ENCODE measurements around the gene DNAJA4. TPM values are rescaled to one million over a fixed set of nuclear protein-coding genes. Genes with fewer than 3 reads are reported as not detected.

The DNAJA4 gene
- total RNA-seq, 2 experiments from 2014 or later: not detected

DNA sequence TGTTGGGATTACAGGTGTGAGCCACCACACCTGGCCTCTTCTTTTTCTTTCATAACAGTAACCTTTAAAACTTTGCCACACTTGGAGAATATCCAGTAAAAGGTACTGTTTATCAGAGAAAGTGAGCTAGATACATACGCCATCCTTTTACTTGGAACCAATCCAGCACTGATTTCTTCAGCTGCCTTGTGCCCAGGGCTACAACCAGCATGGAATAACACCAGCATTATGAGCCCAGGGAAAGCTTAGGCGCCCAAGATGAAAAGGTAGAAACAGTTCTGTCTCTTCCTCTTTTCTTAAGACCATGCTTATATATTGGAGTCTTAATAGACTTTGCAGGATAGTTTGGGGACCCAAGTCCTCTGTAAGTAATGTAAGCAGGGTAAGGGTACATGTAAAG is 26.7 kb downstream of the DNAJA4 start:
- TF ChIP-seq EZH2phosphoT487 (IDR thresholded peaks at IDR 0.05; ENCODE audit: borderline replicate concordance, low read depth, low read length): no peak
- TF ChIP-seq, protein P1, sequence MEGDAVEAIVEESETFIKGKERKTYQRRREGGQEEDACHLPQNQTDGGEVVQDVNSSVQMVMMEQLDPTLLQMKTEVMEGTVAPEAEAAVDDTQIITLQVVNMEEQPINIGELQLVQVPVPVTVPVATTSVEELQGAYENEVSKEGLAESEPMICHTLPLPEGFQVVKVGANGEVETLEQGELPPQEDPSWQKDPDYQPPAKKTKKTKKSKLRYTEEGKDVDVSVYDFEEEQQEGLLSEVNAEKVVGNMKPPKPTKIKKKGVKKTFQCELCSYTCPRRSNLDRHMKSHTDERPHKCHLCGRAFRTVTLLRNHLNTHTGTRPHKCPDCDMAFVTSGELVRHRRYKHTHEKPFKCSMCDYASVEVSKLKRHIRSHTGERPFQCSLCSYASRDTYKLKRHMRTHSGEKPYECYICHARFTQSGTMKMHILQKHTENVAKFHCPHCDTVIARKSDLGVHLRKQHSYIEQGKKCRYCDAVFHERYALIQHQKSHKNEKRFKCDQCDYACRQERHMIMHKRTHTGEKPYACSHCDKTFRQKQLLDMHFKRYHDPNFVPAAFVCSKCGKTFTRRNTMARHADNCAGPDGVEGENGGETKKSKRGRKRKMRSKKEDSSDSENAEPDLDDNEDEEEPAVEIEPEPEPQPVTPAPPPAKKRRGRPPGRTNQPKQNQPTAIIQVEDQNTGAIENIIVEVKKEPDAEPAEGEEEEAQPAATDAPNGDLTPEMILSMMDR (conservative IDR thresholded peaks at IDR 0.05; ENCODE audit: low read length): no peak
- no peaks in the 10 kb centered on the region for H3K9me2 ChIP-seq (ENCODE audit: insufficient read depth, low read length)
- H3K27ac ChIP-seq (ENCODE audit: low read depth, low read length, poor library complexity, severe bottlenecking): no peak overlapping the region
- peaks cover 66% of the 10 kb centered on the region for H3K36me3 ChIP-seq (ENCODE audit: insufficient read depth, low read length)
- H2AFZ ChIP-seq (ENCODE audit: low read length): no peak overlapping the region
- POLR2A ChIA-PET: interaction anchor here (0.5 kb wide), 1 partner anchor 448 kb away, joined by 3 read pairs; no protein-coding TSS in a partner anchor
- CTCF ChIA-PET (ENCODE audit: unreplicated experiment): no interaction called here
- no TSS peak for BruUV-seq (replicated peaks)
- H3K4me1 ChIP-seq (ENCODE audit: insufficient read depth, low read length, poor library complexity, severe bottlenecking): no peaks in the 10 kb centered on the region
- no peak overlapping the region for H3K4me2 ChIP-seq (ENCODE audit: low read length)
- no peak overlapping the region for H3K4me3 ChIP-seq (ENCODE audit: low read depth, low read length, poor library complexity, severe bottlenecking)
- H3K79me2 ChIP-seq (ENCODE audit: insufficient read depth, low read depth, low read length): no peaks in the 10 kb centered on the region
- H3K9me3 ChIP-seq (ENCODE audit: low read length): no peaks in the 10 kb centered on the region
- DNase-seq (ENCODE audit: low spot score): no peak
- H4K20me1 ChIP-seq (ENCODE audit: insufficient read depth, low read length): no peaks in the 10 kb centered on the region
- intact Hi-C loops (cut with micrococcal nuclease; ENCODE audit: unreplicated experiment): no loop called here

DNA sequence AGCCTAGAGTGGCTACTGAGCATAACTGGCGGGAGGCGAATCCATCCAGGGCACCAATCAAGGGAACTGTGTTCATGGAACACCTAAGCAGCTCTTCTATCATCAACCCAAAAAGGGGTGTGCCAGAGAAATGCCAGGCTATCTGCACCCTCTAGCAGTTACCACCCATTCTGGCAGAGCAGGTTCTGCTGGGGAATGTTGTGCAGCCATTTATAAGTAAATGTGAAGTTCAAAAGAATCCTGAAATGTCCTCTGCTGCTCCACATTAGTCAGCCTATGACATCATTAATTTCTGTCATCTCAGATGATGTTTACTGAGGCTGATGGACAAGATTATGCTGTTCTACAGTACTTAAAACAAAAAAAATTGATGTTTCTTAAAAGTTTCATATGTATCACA is 27.3 kb downstream of the DNAJA4 start:
- no peak for TF ChIP-seq EZH2phosphoT487 (IDR thresholded peaks at IDR 0.05; ENCODE audit: borderline replicate concordance, low read depth, low read length)
- TF ChIP-seq, protein P1 (conservative IDR thresholded peaks at IDR 0.05; ENCODE audit: low read length): no peak
- H3K9me2 ChIP-seq (ENCODE audit: insufficient read depth, low read length): no peaks in the 10 kb centered on the region
- H3K36me3 ChIP-seq (ENCODE audit: insufficient read depth, low read length): peaks cover 62% of the 10 kb centered on the region
- DNase-seq (ENCODE audit: low spot score): no peak
- ChIA-PET POLR2A (no interaction called here), CTCF (ENCODE audit: unreplicated experiment) (no interaction called here)
- H3K79me2 ChIP-seq (ENCODE audit: insufficient read depth, low read depth, low read length): no peaks in the 10 kb centered on the region
- H3K9me3 ChIP-seq (ENCODE audit: low read length): no peaks in the 10 kb centered on the region
- no peak overlapping the region for H3K4me2 ChIP-seq (ENCODE audit: low read length)
- BruUV-seq (replicated peaks): no TSS peak
- H3K4me1 ChIP-seq (ENCODE audit: insufficient read depth, low read length, poor library complexity, severe bottlenecking): no peaks in the 10 kb centered on the region
- H4K20me1 ChIP-seq (ENCODE audit: insufficient read depth, low read length): no peaks in the 10 kb centered on the region
- H3K27ac ChIP-seq (ENCODE audit: low read depth, low read length, poor library complexity, severe bottlenecking): no peak overlapping the region
- no peak overlapping the region for H2AFZ ChIP-seq (ENCODE audit: low read length)
- H3K4me3 ChIP-seq (ENCODE audit: low read depth, low read length, poor library complexity, severe bottlenecking): no peak overlapping the region
- intact Hi-C loops (cut with micrococcal nuclease; ENCODE audit: unreplicated experiment): no loop called here

DNA sequence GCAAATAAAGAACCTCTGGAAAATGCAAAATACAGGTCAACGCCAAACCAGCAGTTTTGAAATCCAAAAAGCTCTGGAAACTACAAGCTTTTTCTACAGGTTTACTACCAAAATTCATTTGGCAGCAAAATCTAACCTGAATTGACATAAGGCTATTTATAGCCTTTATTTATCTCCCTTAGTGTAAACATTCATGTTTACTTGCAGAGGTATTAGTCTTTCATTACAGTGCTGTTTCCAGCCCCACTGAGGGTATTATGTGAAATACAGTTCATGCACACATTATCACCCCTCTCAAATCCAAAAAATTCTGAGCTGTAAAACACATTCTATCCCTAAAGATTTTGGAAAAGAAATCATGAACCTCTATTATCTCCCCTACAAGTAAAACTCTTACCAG is 27.9 kb downstream of the DNAJA4 start:
- Histone ChIP-seq H3K36me3 (ENCODE audit: insufficient read depth, low read length) (peaks cover 58% of the 10 kb centered on the region), H3K9me2 (ENCODE audit: insufficient read depth, low read length) (no peaks in the 10 kb centered on the region), H3K27ac (ENCODE audit: low read depth, low read length, poor library complexity, severe bottlenecking) (no peak overlapping the region), H4K20me1 (ENCODE audit: insufficient read depth, low read length) (no peaks in the 10 kb centered on the region), H3K4me2 (ENCODE audit: low read length) (no peak overlapping the region), H3K4me3 (ENCODE audit: low read depth, low read length, poor library complexity, severe bottlenecking) (no peak overlapping the region), H3K9me3 (ENCODE audit: low read length) (no peaks in the 10 kb centered on the region), H2AFZ (ENCODE audit: low read length) (no peak overlapping the region), H3K79me2 (ENCODE audit: insufficient read depth, low read depth, low read length) (peaks cover 4% of the 10 kb centered on the region; the same call in 1 of the 2 replicates), H3K4me1 (ENCODE audit: insufficient read depth, low read length, poor library complexity, severe bottlenecking) (no peaks in the 10 kb centered on the region)
- ChIA-PET POLR2A (no interaction called here), CTCF (ENCODE audit: unreplicated experiment) (interaction anchor here (1.1 kb wide), 1 partner anchor 14 kb away, joined by 3 read pairs; no protein-coding TSS in a partner anchor)
- DNase-seq (ENCODE audit: low spot score): no peak
- TF ChIP-seq EZH2phosphoT487 (IDR thresholded peaks at IDR 0.05; ENCODE audit: borderline replicate concordance, low read depth, low read length): no peak
- TF ChIP-seq, protein P1 (conservative IDR thresholded peaks at IDR 0.05; ENCODE audit: low read length): no peak
- no TSS peak for BruUV-seq (replicated peaks)
- intact Hi-C loops (cut with micrococcal nuclease; ENCODE audit: unreplicated experiment): no loop called here
